ENCODE data around the gene MRPL19. TPM values are rescaled to one million over a fixed set of nuclear protein-coding genes. Genes with fewer than 3 reads are reported as not detected.

The MRPL19 gene
- total and polyA plus RNA-seq, 2 donors (not counting 3 experiments of a cell fraction or from before 2014, with no cell fraction given), result 13.0 to 52.3 TPM

- Histone ChIP-seq H2AFZ (ENCODE audit: low read depth, low read length) (no peak overlapping the region), H3K27ac (ENCODE audit: insufficient read depth, low read depth, low read length) (no peak overlapping the region), H3K27me3 (ENCODE audit: control insufficient read depth in 2 of 2, insufficient read depth in 2 of 2, low read length in 2 of 2) (peaks cover 10 to 19% of the 10 kb centered on the region in 2 experiments), H3K4me3 (replicated peaks in 1 of 3; ENCODE audit: insufficient read depth in 1 of 3, low read depth in 1 of 3, low read length in 3 of 3) (no peak overlapping the region), H3K36me3 (ENCODE audit: control insufficient read depth in 2 of 2, extremely low read depth in 1 of 2, insufficient read depth in 2 of 2, low read length in 2 of 2) (no peaks in the 10 kb centered on the region), H3K9me1 (replicated peaks; ENCODE audit: control insufficient read depth, extremely low read depth, insufficient read depth, low read length) (no peaks in the 10 kb centered on the region), H3K9ac (replicated peaks; ENCODE audit: extremely low read depth, insufficient read depth, low read length) (no peak overlapping the region), H3K4me1 (ENCODE audit: control insufficient read depth, extremely low read depth, insufficient read depth, low read length) (no peaks in the 10 kb centered on the region), H3K79me2 (ENCODE audit: control insufficient read depth, insufficient read depth, low read length) (no peaks in the 10 kb centered on the region), H4K20me1 (replicated peaks; ENCODE audit: control insufficient read depth, extremely low read depth, insufficient read depth, low read length) (no peaks in the 10 kb centered on the region), H3K4me2 (ENCODE audit: insufficient read depth, low read length) (no peak overlapping the region), H3K9me3 (replicated peaks; ENCODE audit: control insufficient read depth, insufficient read depth, low read length) (no peaks in the 10 kb centered on the region)
- dilution Hi-C loops (cut with MboI; ENCODE audit: extremely low pct_ligation_motif_present, low sequenced_read_pairs), result no loop called here
- DNase-seq (ENCODE audit: low read depth, low spot score) (peak; percentile 78), FAIRE-seq (peak; percentile 92)
- no TSS peak for BruUV-seq (replicated peaks)
- TF ChIP-seq POLR2AphosphoS5 (IDR thresholded peaks at IDR 0.05; ENCODE audit: insufficient read depth, low read depth, low read length) (no peak), CTCF (IDR thresholded peaks at IDR 0.05; ENCODE audit: extremely low read depth in 1 of 2, insufficient read depth in 1 of 2, low read depth in 1 of 2, low read length in 2 of 2) (peak; percentile 92 to 94)
- intact Hi-C loops (cut with micrococcal nuclease), result loop anchor here (1.0 to 10.0 kb wide), 5 partner anchors 19 to 713 kb away; partner anchors contain the start of gene TACR1
- ChIA-PET CTCF (interaction anchor here (0.9 to 3.7 kb wide), 37 partner anchors 8 to 709 kb away, joined by 3 to 217 read pairs (median 6); partner anchors contain the start of genes EVA1A, MRPL19 and TACR1), POLR2A (no interaction called here)
These were observed 18.6 kb upstream of the MRPL19 start for GRCh38 chr2:75627902-75628504.

DNA sequence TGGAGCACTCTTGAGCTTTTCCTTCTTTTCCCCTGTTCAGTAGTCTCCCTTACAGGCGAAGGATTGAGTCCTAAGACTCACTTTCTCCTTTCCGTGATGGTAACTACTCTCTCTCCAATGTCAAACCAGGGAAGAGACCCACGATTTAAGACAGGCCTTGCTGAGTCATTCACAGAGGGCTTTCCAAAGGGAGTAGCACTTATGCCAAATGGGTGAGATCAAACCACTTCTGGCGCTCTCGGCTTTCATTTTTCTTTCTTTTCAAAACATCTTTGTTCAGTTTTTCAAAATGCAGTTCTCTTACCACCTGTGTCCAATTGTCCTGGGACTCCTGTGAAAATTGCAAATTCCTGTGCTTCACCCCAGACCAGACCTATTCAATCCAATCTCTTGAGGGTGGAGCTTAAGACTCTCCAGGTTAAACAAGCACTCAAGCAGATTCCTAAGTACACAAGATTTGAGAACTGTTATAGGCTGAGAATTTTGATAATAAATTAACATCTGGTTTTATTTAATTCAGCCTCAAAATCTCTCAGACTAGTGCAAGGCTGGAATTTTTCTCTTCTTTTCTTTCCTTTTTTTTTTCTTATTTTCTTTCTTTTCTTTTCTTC, 14.4 kb upstream of the MRPL19 start:
- Histone ChIP-seq H4K20me1 (replicated peaks; ENCODE audit: control insufficient read depth, extremely low read depth, insufficient read depth, low read length) (no peaks in the 10 kb centered on the region), H2AFZ (ENCODE audit: low read depth, low read length) (no peak overlapping the region), H3K9ac (replicated peaks; ENCODE audit: extremely low read depth, insufficient read depth, low read length) (no peak overlapping the region), H3K4me3 (replicated peaks in 1 of 3; ENCODE audit: insufficient read depth in 1 of 3, low read depth in 1 of 3, low read length in 3 of 3) (no peak overlapping the region), H3K27ac (ENCODE audit: insufficient read depth, low read depth, low read length) (no peak overlapping the region), H3K4me2 (ENCODE audit: insufficient read depth, low read length) (no peak overlapping the region), H3K27me3 (ENCODE audit: control insufficient read depth in 2 of 2, insufficient read depth in 2 of 2, low read length in 2 of 2) (peaks cover 11 to 14% of the 10 kb centered on the region in 2 experiments), H3K79me2 (ENCODE audit: control insufficient read depth, insufficient read depth, low read length) (no peaks in the 10 kb centered on the region), H3K9me1 (replicated peaks; ENCODE audit: control insufficient read depth, extremely low read depth, insufficient read depth, low read length) (no peaks in the 10 kb centered on the region), H3K4me1 (ENCODE audit: control insufficient read depth, extremely low read depth, insufficient read depth, low read length) (no peaks in the 10 kb centered on the region), H3K9me3 (replicated peaks; ENCODE audit: control insufficient read depth, insufficient read depth, low read length) (no peaks in the 10 kb centered on the region), H3K36me3 (ENCODE audit: control insufficient read depth in 2 of 2, extremely low read depth in 1 of 2, insufficient read depth in 2 of 2, low read length in 2 of 2) (no peaks in the 10 kb centered on the region)
- intact Hi-C loops (cut with micrococcal nuclease), result no loop called here
- TF ChIP-seq POLR2A (IDR thresholded peaks at IDR 0.05; ENCODE audit: low read depth, low read length), result no peak
- TF ChIP-seq MYC (IDR thresholded peaks at IDR 0.05; ENCODE audit: low read depth, low read length), result no peak
- no peak for TF ChIP-seq GATA2 (IDR thresholded peaks at IDR 0.05; ENCODE audit: insufficient read depth, insufficient read length, low read depth, low read length)
- no peak for TF ChIP-seq JUN (IDR thresholded peaks at IDR 0.05; ENCODE audit: borderline replicate concordance, insufficient read depth, insufficient read length, low read depth)
- TF ChIP-seq, protein P1, sequence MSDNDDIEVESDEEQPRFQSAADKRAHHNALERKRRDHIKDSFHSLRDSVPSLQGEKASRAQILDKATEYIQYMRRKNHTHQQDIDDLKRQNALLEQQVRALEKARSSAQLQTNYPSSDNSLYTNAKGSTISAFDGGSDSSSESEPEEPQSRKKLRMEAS (IDR thresholded peaks at IDR 0.05; ENCODE audit: insufficient read depth, insufficient read length), result no peak
- no peak for TF ChIP-seq EZH2 (IDR thresholded peaks at IDR 0.05; ENCODE audit: borderline replicate concordance, low read depth, low read length, severe bottlenecking)
- no peak for TF ChIP-seq CTCF (IDR thresholded peaks at IDR 0.05; ENCODE audit: extremely low read depth in 1 of 2, insufficient read depth in 1 of 2, low read depth in 1 of 2, low read length in 2 of 2)
- TF ChIP-seq FOS (IDR thresholded peaks at IDR 0.05; ENCODE audit: borderline replicate concordance, insufficient read depth, low read length), result no peak
- TF ChIP-seq POLR2AphosphoS5 (IDR thresholded peaks at IDR 0.05; ENCODE audit: insufficient read depth, low read depth, low read length), result no peak
- no TSS peak for BruUV-seq (replicated peaks)
- no peak for DNase-seq (ENCODE audit: low read depth, low spot score)
- CTCF ChIA-PET, result interaction anchor here (0.8 kb wide), 2 partner anchors 14 to 169 kb away, joined by 3 read pairs; partner anchors contain the start of gene MRPL19
- FAIRE-seq, result no peak
- POLR2A ChIA-PET, result no interaction called here
- dilution Hi-C loops (cut with MboI; ENCODE audit: extremely low pct_ligation_motif_present, low sequenced_read_pairs), result no loop called here

Measured in endothelial cell of umbilical vein (primary cell).